OCI-LY3 (cell line): ENCODE data around the gene FAT1.

Source experiments
- CTCF ChIP-seq: fragments of 200-600, 300-600 bp; sonication (generic); IDR thresholded peaks from 2 replicates; pipeline ENCODE4 v1.5.1; 2014; ENCODE audit warnings: antibody characterized with exemption, low read length, low read depth
- EZH2phosphoT487 ChIP-seq: fragments of 200-600 bp; shearing (Covaris generic); IDR thresholded peaks from 2 replicates; pipeline ENCODE4 v1.6.1; 2018; ENCODE audit warnings: antibody characterized with exemption, mixed run types, low read depth

- TF ChIP-seq CTCF (no peak), EZH2phosphoT487 (no peak)
Measured at GRCh38 chr4:186772936-186773487, 49.4 kb upstream of the FAT1 start.
